Measurements from ENCODE around the gene PI4KA.
"Not testable (repeated sequence)": the region's sequence is repeated elsewhere in the genome, so short reads cannot be mapped to it uniquely, and the experiment has no call there.

DNA sequence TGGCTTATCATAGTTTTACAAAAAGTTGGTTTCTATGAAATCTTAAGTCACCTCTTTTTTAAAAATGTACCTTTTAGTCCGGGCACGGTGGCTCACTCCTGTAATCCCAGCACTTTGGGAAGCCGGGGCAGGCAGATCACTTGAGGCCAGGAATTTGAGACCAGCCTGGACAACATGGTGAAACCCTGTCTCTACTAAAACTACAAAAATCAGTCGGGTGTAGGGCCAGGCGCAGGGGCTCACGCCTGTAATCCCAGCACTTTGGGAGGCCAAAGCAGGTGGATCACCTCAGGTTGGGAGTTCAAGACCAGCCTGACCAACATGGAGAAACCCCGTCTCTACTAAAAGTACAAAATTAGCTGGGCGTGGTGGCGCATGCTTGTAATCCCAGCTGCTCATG is 158.8 kb downstream of the PI4KA start:
- TF ChIP-seq, protein P1, sequence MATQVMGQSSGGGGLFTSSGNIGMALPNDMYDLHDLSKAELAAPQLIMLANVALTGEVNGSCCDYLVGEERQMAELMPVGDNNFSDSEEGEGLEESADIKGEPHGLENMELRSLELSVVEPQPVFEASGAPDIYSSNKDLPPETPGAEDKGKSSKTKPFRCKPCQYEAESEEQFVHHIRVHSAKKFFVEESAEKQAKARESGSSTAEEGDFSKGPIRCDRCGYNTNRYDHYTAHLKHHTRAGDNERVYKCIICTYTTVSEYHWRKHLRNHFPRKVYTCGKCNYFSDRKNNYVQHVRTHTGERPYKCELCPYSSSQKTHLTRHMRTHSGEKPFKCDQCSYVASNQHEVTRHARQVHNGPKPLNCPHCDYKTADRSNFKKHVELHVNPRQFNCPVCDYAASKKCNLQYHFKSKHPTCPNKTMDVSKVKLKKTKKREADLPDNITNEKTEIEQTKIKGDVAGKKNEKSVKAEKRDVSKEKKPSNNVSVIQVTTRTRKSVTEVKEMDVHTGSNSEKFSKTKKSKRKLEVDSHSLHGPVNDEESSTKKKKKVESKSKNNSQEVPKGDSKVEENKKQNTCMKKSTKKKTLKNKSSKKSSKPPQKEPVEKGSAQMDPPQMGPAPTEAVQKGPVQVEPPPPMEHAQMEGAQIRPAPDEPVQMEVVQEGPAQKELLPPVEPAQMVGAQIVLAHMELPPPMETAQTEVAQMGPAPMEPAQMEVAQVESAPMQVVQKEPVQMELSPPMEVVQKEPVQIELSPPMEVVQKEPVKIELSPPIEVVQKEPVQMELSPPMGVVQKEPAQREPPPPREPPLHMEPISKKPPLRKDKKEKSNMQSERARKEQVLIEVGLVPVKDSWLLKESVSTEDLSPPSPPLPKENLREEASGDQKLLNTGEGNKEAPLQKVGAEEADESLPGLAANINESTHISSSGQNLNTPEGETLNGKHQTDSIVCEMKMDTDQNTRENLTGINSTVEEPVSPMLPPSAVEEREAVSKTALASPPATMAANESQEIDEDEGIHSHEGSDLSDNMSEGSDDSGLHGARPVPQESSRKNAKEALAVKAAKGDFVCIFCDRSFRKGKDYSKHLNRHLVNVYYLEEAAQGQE (IDR thresholded peaks at IDR 0.05; ENCODE audit: borderline replicate concordance), result not testable (repeated sequence)
- TF ChIP-seq EZH2 (IDR thresholded peaks at IDR 0.05; ENCODE audit: borderline replicate concordance, insufficient read depth, low read length, poor library complexity, severe bottlenecking); POLR2AphosphoS5 (IDR thresholded peaks at IDR 0.05); EP300 (conservative IDR thresholded peaks at IDR 0.05; ENCODE audit: poor library complexity, severe bottlenecking): not testable (repeated sequence)
- TF ChIP-seq, protein P2, sequence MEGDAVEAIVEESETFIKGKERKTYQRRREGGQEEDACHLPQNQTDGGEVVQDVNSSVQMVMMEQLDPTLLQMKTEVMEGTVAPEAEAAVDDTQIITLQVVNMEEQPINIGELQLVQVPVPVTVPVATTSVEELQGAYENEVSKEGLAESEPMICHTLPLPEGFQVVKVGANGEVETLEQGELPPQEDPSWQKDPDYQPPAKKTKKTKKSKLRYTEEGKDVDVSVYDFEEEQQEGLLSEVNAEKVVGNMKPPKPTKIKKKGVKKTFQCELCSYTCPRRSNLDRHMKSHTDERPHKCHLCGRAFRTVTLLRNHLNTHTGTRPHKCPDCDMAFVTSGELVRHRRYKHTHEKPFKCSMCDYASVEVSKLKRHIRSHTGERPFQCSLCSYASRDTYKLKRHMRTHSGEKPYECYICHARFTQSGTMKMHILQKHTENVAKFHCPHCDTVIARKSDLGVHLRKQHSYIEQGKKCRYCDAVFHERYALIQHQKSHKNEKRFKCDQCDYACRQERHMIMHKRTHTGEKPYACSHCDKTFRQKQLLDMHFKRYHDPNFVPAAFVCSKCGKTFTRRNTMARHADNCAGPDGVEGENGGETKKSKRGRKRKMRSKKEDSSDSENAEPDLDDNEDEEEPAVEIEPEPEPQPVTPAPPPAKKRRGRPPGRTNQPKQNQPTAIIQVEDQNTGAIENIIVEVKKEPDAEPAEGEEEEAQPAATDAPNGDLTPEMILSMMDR (IDR thresholded peaks at IDR 0.05; ENCODE audit: poor library complexity, severe bottlenecking), result not testable (repeated sequence)
